Measurements from ENCODE around the gene FXYD7. TPM values are rescaled to one million over a fixed set of nuclear protein-coding genes. Genes with fewer than 3 reads are reported as not detected.

Gene FXYD7
- total RNA-seq, 2 donors from 2014 or later, result 17.1 to 20.6 TPM

GRCh38 chr19:35138305-35138892 is 4.7 kb upstream of the FXYD7 start, which contains the start of gene FXYD1:
TSS of gene FXYD1 (plus strand) at chr19:35138824. CDS start at chr19:35140080, 1,256 bp downstream.
- no peak for DNase-seq
- peaks cover 2% of the 10 kb centered on the region for H3K36me3 Mint-ChIP-seq (ENCODE audit: low read depth)
- ATAC-seq, result no peak
- H3K4me3 Mint-ChIP-seq, result no peak within 1 kb of the TSS
- no peaks in the 10 kb centered on the region for H3K9me3 ChIP-seq (ENCODE audit: control insufficient read depth, low read length, poor library complexity, severe bottlenecking)
- H3K27me3 Mint-ChIP-seq, result no peaks in the 10 kb centered on the region
- no peak within 1 kb of the TSS for H3K27ac Mint-ChIP-seq
- H3K4me1 Mint-ChIP-seq, result peaks cover 19% of the 10 kb centered on the region

GRCh38 chr19:35140207-35140961 is 2.7 kb upstream of the FXYD7 start:
- Mint-ChIP-seq H3K27ac (peak overlapping the region; percentile 87), H3K4me3 (peak overlapping the region; percentile 79), H3K27me3 (no peaks in the 10 kb centered on the region)

GRCh38 chr19:35140962-35141836 is 1.9 kb upstream of the FXYD7 start:
- no peaks in the 10 kb centered on the region for H3K36me3 Mint-ChIP-seq (ENCODE audit: low read depth)

More at GRCh38 chr19:35140207-35140961, 2.7 kb upstream of the FXYD7 start:
- no peaks in the 10 kb centered on the region for H3K9me3 ChIP-seq (ENCODE audit: control insufficient read depth, low read length, poor library complexity, severe bottlenecking)
- ATAC-seq (no peak), DNase-seq (no peak)
- Mint-ChIP-seq H3K4me1 (peaks cover 30% of the 10 kb centered on the region), H3K36me3 (ENCODE audit: low read depth) (no peaks in the 10 kb centered on the region)

GRCh38 chr19:35141837-35142605 is 1.0 kb upstream of the FXYD7 start:
- H3K27me3 Mint-ChIP-seq, result no peaks in the 10 kb centered on the region
- peak overlapping the region; percentile 86 for H3K4me3 Mint-ChIP-seq
- peak overlapping the region; percentile 87 for H3K27ac Mint-ChIP-seq
- H3K4me1 Mint-ChIP-seq, result peaks cover 30% of the 10 kb centered on the region
- DNase-seq, result no peak
- peak; percentile 18 for ATAC-seq
- H3K9me3 ChIP-seq (ENCODE audit: control insufficient read depth, low read length, poor library complexity, severe bottlenecking), result no peaks in the 10 kb centered on the region
- H3K36me3 Mint-ChIP-seq (ENCODE audit: low read depth), result no peaks in the 10 kb centered on the region

More at GRCh38 chr19:35140962-35141836, 1.9 kb upstream of the FXYD7 start:
- Mint-ChIP-seq H3K27ac (peak overlapping the region; percentile 87), H3K4me1 (peaks cover 30% of the 10 kb centered on the region), H3K27me3 (no peaks in the 10 kb centered on the region), H3K4me3 (peak overlapping the region; percentile 86)
- H3K9me3 ChIP-seq (ENCODE audit: control insufficient read depth, low read length, poor library complexity, severe bottlenecking), result no peaks in the 10 kb centered on the region
- peak; percentile 94 to 97 (median 96) for DNase-seq
- peak; percentile 90 for ATAC-seq

- peak; percentile 69 to 80 (median 70) for DNase-seq
- Mint-ChIP-seq H3K36me3 (ENCODE audit: low read depth) (no peaks in the 10 kb centered on the region), H3K4me1 (peaks cover 30% of the 10 kb centered on the region), H3K27ac (no peak overlapping the region), H3K4me3 (peak overlapping the region; percentile 84), H3K27me3 (no peaks in the 10 kb centered on the region)
- peak; percentile 42 for ATAC-seq
- no peaks in the 10 kb centered on the region for H3K9me3 ChIP-seq (ENCODE audit: control insufficient read depth, low read length, poor library complexity, severe bottlenecking)
Observed at GRCh38 chr19:35142606-35143230, 337 bp upstream of the FXYD7 start.

GRCh38 chr19:35143818-35144217 is 763 bp downstream of the FXYD7 start:
- no peaks in the 10 kb centered on the region for H3K9me3 ChIP-seq (ENCODE audit: control insufficient read depth, low read length, poor library complexity, severe bottlenecking)
- DNase-seq, result no peak
- Mint-ChIP-seq H3K27ac (peak overlapping the region; percentile 87), H3K4me3 (peak overlapping the region; percentile 84), H3K36me3 (ENCODE audit: low read depth) (no peaks in the 10 kb centered on the region), H3K4me1 (peaks cover 27% of the 10 kb centered on the region), H3K27me3 (no peaks in the 10 kb centered on the region)
- no peak for ATAC-seq

GRCh38 chr19:35144259-35144599 is 1.2 kb downstream of the FXYD7 start:
- H3K4me3 Mint-ChIP-seq, result peak overlapping the region; percentile 84
- peaks cover 27% of the 10 kb centered on the region for H3K4me1 Mint-ChIP-seq
- peak overlapping the region; percentile 87 for H3K27ac Mint-ChIP-seq
- no peaks in the 10 kb centered on the region for H3K27me3 Mint-ChIP-seq
- no peak for DNase-seq
- H3K9me3 ChIP-seq (ENCODE audit: control insufficient read depth, low read length, poor library complexity, severe bottlenecking), result no peaks in the 10 kb centered on the region
- H3K36me3 Mint-ChIP-seq (ENCODE audit: low read depth), result no peaks in the 10 kb centered on the region
- no peak for ATAC-seq

GRCh38 chr19:35144600-35145436 is 1.8 kb downstream of the FXYD7 start:
- ATAC-seq, result no peak
- no peaks in the 10 kb centered on the region for H3K36me3 Mint-ChIP-seq (ENCODE audit: low read depth)
- no peak for DNase-seq
- peak overlapping the region; percentile 79 for H3K4me3 Mint-ChIP-seq
- H3K4me1 Mint-ChIP-seq, result peaks cover 27% of the 10 kb centered on the region
- no peaks in the 10 kb centered on the region for H3K9me3 ChIP-seq (ENCODE audit: control insufficient read depth, low read length, poor library complexity, severe bottlenecking)
- H3K27me3 Mint-ChIP-seq, result no peaks in the 10 kb centered on the region
- peak overlapping the region; percentile 87 for H3K27ac Mint-ChIP-seq

GRCh38 chr19:35146746-35147459 is 3.8 kb downstream of the FXYD7 start:
- DNase-seq (no peak), ATAC-seq (no peak)
- H3K9me3 ChIP-seq (ENCODE audit: control insufficient read depth, low read length, poor library complexity, severe bottlenecking), result no peaks in the 10 kb centered on the region
- H3K4me3 Mint-ChIP-seq, result no peak overlapping the region
- no peaks in the 10 kb centered on the region for H3K36me3 Mint-ChIP-seq (ENCODE audit: low read depth)
- H3K27ac Mint-ChIP-seq, result peak overlapping the region; percentile 87
- peaks cover 23% of the 10 kb centered on the region for H3K4me1 Mint-ChIP-seq
- no peaks in the 10 kb centered on the region for H3K27me3 Mint-ChIP-seq

GRCh38 chr19:35149463-35149862 is 6.4 kb downstream of the FXYD7 start:
- Mint-ChIP-seq H3K27me3 (no peaks in the 10 kb centered on the region), H3K4me3 (no peak overlapping the region), H3K27ac (no peak overlapping the region), H3K36me3 (ENCODE audit: low read depth) (no peaks in the 10 kb centered on the region), H3K4me1 (peaks cover 31% of the 10 kb centered on the region)
- H3K9me3 ChIP-seq (ENCODE audit: control insufficient read depth, low read length, poor library complexity, severe bottlenecking), result no peaks in the 10 kb centered on the region
- DNase-seq (no peak), ATAC-seq (no peak)

GRCh38 chr19:35150445-35150844 is 7.4 kb downstream of the FXYD7 start:
- peak overlapping the region; percentile 61 for H3K27ac Mint-ChIP-seq
- ATAC-seq (no peak), DNase-seq (no peak)
- peaks cover 27% of the 10 kb centered on the region for H3K4me1 Mint-ChIP-seq
- no peaks in the 10 kb centered on the region for H3K27me3 Mint-ChIP-seq
- peak overlapping the region; percentile 12 for H3K4me3 Mint-ChIP-seq
- no peaks in the 10 kb centered on the region for H3K9me3 ChIP-seq (ENCODE audit: control insufficient read depth, low read length, poor library complexity, severe bottlenecking)
- peaks cover 4% of the 10 kb centered on the region for H3K36me3 Mint-ChIP-seq (ENCODE audit: low read depth)
